GM19397 (cell line): Measurements from ENCODE around the gene NACA2.
"Not testable (repeated sequence)": the region's sequence is repeated elsewhere in the genome, so short reads cannot be mapped to it uniquely, and the experiment has no call there.

ENCODE experiments used
- ATAC-seq: cut with Tn5 transposase; IDR thresholded peaks from one replicate; pipeline ENCODE4 v1.9.1; 2021; ENCODE audit warnings: mild to moderate bottlenecking, moderate library complexity; ENCODE audit not compliant: unreplicated experiment

The NACA2 gene

GRCh38 chr17:61579961-61580360, 11.1 kb downstream of the NACA2 start:
- no peak for ATAC-seq

GRCh38 chr17:61579347-61579746, 11.7 kb downstream of the NACA2 start:
- no peak for ATAC-seq

- no peak for ATAC-seq
These were observed 12.4 kb downstream of the NACA2 start for GRCh38 chr17:61578645-61579044.

- ATAC-seq: no peak
These were observed 15.0 kb downstream of the NACA2 start for GRCh38 chr17:61575983-61576382.

GRCh38 chr17:61575352-61575975, 15.6 kb downstream of the NACA2 start:
- no peak for ATAC-seq

GRCh38 chr17:61574542-61575351, 16.3 kb downstream of the NACA2 start:
- ATAC-seq: no peak

- not testable (repeated sequence) for ATAC-seq
These were observed 18.5 kb downstream of the NACA2 start for GRCh38 chr17:61572547-61572946.

- ATAC-seq: no peak
These were observed 19.4 kb downstream of the NACA2 start for GRCh38 chr17:61571624-61572023.

GRCh38 chr17:61570118-61570517, 20.9 kb downstream of the NACA2 start:
- no peak for ATAC-seq

- ATAC-seq: not testable (repeated sequence)
These were observed 21.5 kb downstream of the NACA2 start for GRCh38 chr17:61569525-61569924.

- no peak for ATAC-seq
These were observed 22.6 kb downstream of the NACA2 start for GRCh38 chr17:61568219-61569072.

- ATAC-seq: no peak
These were observed 23.8 kb downstream of the NACA2 start for GRCh38 chr17:61567045-61567802.

GRCh38 chr17:61566448-61566847, 24.6 kb downstream of the NACA2 start:
- ATAC-seq: not testable (repeated sequence)

GRCh38 chr17:61565850-61566249, 25.2 kb downstream of the NACA2 start:
- not testable (repeated sequence) for ATAC-seq

- ATAC-seq: no peak
These were observed 25.8 kb downstream of the NACA2 start for GRCh38 chr17:61565213-61565612.

GRCh38 chr17:61562287-61562686, 28.7 kb downstream of the NACA2 start:
- no peak for ATAC-seq

GRCh38 chr17:61561354-61561753, 29.7 kb downstream of the NACA2 start:
- ATAC-seq: no peak

- no peak for ATAC-seq
These were observed 30.9 kb downstream of the NACA2 start for GRCh38 chr17:61560071-61560470.

GRCh38 chr17:61556224-61557188, 34.5 kb downstream of the NACA2 start:
- ATAC-seq: no peak
